IMR-90 (cell line): Measurements from ENCODE around the gene FLCN. TPM values are rescaled to one million over a fixed set of nuclear protein-coding genes. Genes with fewer than 3 reads are reported as not detected.
"Not testable (repeated sequence)": the region's sequence is repeated elsewhere in the genome, so short reads cannot be mapped to it uniquely, and the experiment has no call there.

Experiments used
- ATAC-seq: fragments of 200-7000 bp; cut with Tn5 transposase; 2 replicates; pipeline ENCODE4 v1.9.1; 2020; ENCODE audit warnings: low read depth, mild to moderate bottlenecking, moderate library complexity
- BruUV-seq: library from RNA; stranded (reverse); fragments of 400-500 nt; replicated peaks from 2 replicates; lab custom pipeline; 2021; lab: Mats Ljungman, UMichigan
- CTCF ChIA-PET: fragments of 300-600 bp; formaldehyde crosslinking; extraction: SDS; loops from one replicate; lab custom pipeline; 2021; ENCODE audit warnings: antibody characterized with exemption; lab: Yijun Ruan, JAX
- POLR2A ChIA-PET: fragments of 300-600 bp; sonication (Branson Sonifier 250); formaldehyde crosslinking; loops from one replicate; lab custom pipeline; 2022; ENCODE audit warnings: antibody characterized with exemption; ENCODE audit not compliant: unreplicated experiment; lab: Charles Lee
- DNase-seq: peaks from one replicate; pipeline ENCODE4 v3.0.0; 2013
- H2AFZ ChIP-seq: replicated peaks from 2 replicates; pipeline ENCODE3; 2013; ENCODE audit warnings: low read length, mild to moderate bottlenecking; ENCODE audit not compliant: poor library complexity
- H2AK5ac ChIP-seq: 2 replicates; pipeline ENCODE4 v1.6.1; 2013; ENCODE audit warnings: low read depth, low read length, inconsistent platforms
- H2AK9ac ChIP-seq: replicated peaks from 2 replicates; pipeline ENCODE3; 2013; ENCODE audit warnings: mild to moderate bottlenecking, low read depth, low read length, moderate library complexity; ENCODE audit not compliant: poor library complexity
- H2BK120ac ChIP-seq: 2 replicates; pipeline ENCODE4 v1.6.1; 2013; ENCODE audit warnings: low read depth, low read length, inconsistent platforms
- H2BK15ac ChIP-seq: 3 replicates; pipeline ENCODE4 v1.6.1; 2013; ENCODE audit warnings: low read depth, low read length, inconsistent platforms
- H2BK20ac ChIP-seq: 2 replicates; pipeline ENCODE4 v1.6.1; 2013; ENCODE audit warnings: low read depth, mild to moderate bottlenecking, inconsistent platforms, low read length, moderate library complexity
- H2BK5ac ChIP-seq: 2 replicates; pipeline ENCODE4 v1.6.1; 2013; ENCODE audit warnings: mild to moderate bottlenecking, low read depth, low read length, inconsistent platforms; ENCODE audit not compliant: poor library complexity, severe bottlenecking
- H3K14ac ChIP-seq: replicated peaks from 2 replicates; pipeline ENCODE4 v1.6.1; 2013; ENCODE audit warnings: low read depth, low read length, inconsistent platforms
- H3K18ac ChIP-seq: 2 replicates; pipeline ENCODE4 v1.6.1; 2013; ENCODE audit warnings: low read depth, low read length, control low read depth
- H3K23ac ChIP-seq: 2 replicates; pipeline ENCODE4 v1.6.1; 2013; ENCODE audit warnings: low read depth, low read length, inconsistent platforms
- H3K27ac ChIP-seq: 2 replicates; pipeline ENCODE4 v1.5.1; 2013; ENCODE audit warnings: mild to moderate bottlenecking, control low read depth, low read length; ENCODE audit not compliant: insufficient read depth
- H3K27me3 ChIP-seq: 2 replicates; pipeline ENCODE4 v1.6.1; 2013; ENCODE audit warnings: low read length; ENCODE audit not compliant: control insufficient read depth, insufficient read depth
- H3K36me3 ChIP-seq: 2 replicates; pipeline ENCODE4 v1.6.1; 2013; ENCODE audit warnings: low read length, mixed read lengths; ENCODE audit not compliant: control insufficient read depth, insufficient read depth
- H3K4ac ChIP-seq: 2 replicates; pipeline ENCODE4 v1.6.1; 2013; ENCODE audit warnings: low read depth, low read length, inconsistent platforms
- H3K4me1 ChIP-seq: 2 replicates; pipeline ENCODE4 v1.6.1; 2013; ENCODE audit warnings: low read length, mixed read lengths; ENCODE audit not compliant: control insufficient read depth, insufficient read depth
- H3K4me2 ChIP-seq: 2 replicates; pipeline ENCODE4 v1.6.1; 2013; ENCODE audit warnings: low read depth, mild to moderate bottlenecking, control low read depth, low read length, moderate library complexity
- H3K4me3 ChIP-seq: 2 replicates; pipeline ENCODE4 v1.5.1; 2013; ENCODE audit warnings: low read depth, mild to moderate bottlenecking, control low read depth, low read length, moderate library complexity; ENCODE audit not compliant: insufficient read depth
- H3K56ac ChIP-seq: 2 replicates; pipeline ENCODE4 v1.6.1; 2013; ENCODE audit warnings: low read length, inconsistent platforms; ENCODE audit not compliant: insufficient read depth; ENCODE audit errors: extremely low read depth
- H3K79me1 ChIP-seq, 2 experiments: 2 replicates each; pipeline ENCODE4 v1.6.1; 2013; ENCODE audit warnings: low read length in 2 of 2, inconsistent platforms in 1 of 2, low read depth in 1 of 2
- H3K9ac ChIP-seq: 2 replicates; pipeline ENCODE4 v1.6.1; 2013; ENCODE audit warnings: low read depth, low read length, control low read depth
- H3K9me1 ChIP-seq: 2 replicates; pipeline ENCODE4 v1.6.1; 2013; ENCODE audit warnings: low read length, inconsistent platforms; ENCODE audit not compliant: insufficient read depth
- H3K9me3 ChIP-seq: 2 replicates; pipeline ENCODE4 v1.6.1; 2013; ENCODE audit warnings: low read length; ENCODE audit not compliant: control insufficient read depth, insufficient read depth
- H4K20me1 ChIP-seq: 2 replicates; pipeline ENCODE4 v1.6.1; 2013; ENCODE audit warnings: low read length, inconsistent platforms; ENCODE audit not compliant: insufficient read depth
- H4K5ac ChIP-seq: 2 replicates; pipeline ENCODE4 v1.6.1; 2013; ENCODE audit warnings: mild to moderate bottlenecking, low read depth, low read length, control low read depth
- H4K8ac ChIP-seq, 2 experiments: 2 replicates each; pipeline ENCODE4 v1.6.1; 2013; ENCODE audit warnings: low read depth in 2 of 2, low read length in 2 of 2, control low read depth in 1 of 2, inconsistent platforms in 1 of 2
- H4K91ac ChIP-seq: 2 replicates; pipeline ENCODE4 v1.6.1; 2013; ENCODE audit warnings: low read depth, low read length, inconsistent platforms; ENCODE audit not compliant: insufficient read depth
- WGBS, 2 experiments: methylation state at CpG; one replicate each; pipeline versions ENCODE4 v1.1.5 to v1.1.7; 2013; ENCODE audit warnings: missing lambda C conversion rate in 2 of 2; ENCODE audit not compliant: insufficient read length in 1 of 2; ENCODE audit errors: extremely low coverage in 2 of 2; 5-methylcytosine and 5-hydroxymethylcytosine counted together
- dilution Hi-C: fragments of 300-500 bp; cut with HindIII; formaldehyde crosslinking; loops from one replicate; pipeline ENCODE4 v1.14.3; 2018; ENCODE audit warnings: low sequenced_read_pairs; ENCODE audit not compliant: unreplicated experiment
- in situ Hi-C: fragments of 300-500 bp; cut with MboI; formaldehyde crosslinking; loops from 3 replicates; pipeline ENCODE4 v1.14.3; 2019; ENCODE audit warnings: low sequenced_read_pairs, inconsistent platforms, mixed read lengths
- intact Hi-C: fragments of 100-400 bp; cut with micrococcal nuclease; formaldehyde crosslinking; loops from 2 replicates; pipeline ENCODE4 v1.10.0; 2022
- polyA plus RNA-seq, 3 experiments: library from polyadenylated mRNA; depleted of rRNA; stranded (reverse); fragments of >200 nt; gene quantifications; 2 replicates each; pipeline ENCODE4 v1.2.3, GENCODE V29; 2012; ENCODE audit warnings: low replicate concordance in 1 of 3
- total RNA-seq: library from RNA; depleted of rRNA; stranded (reverse); fragments of >200 nt; gene quantifications from 2 replicates; pipeline ENCODE4 v1.2.3, GENCODE V29; 2012

The FLCN gene
- total and polyA plus RNA-seq, 2 of the 4 experiments (the other 2 are of a cell fraction), result 16.8 to 24.8 TPM

DNA sequence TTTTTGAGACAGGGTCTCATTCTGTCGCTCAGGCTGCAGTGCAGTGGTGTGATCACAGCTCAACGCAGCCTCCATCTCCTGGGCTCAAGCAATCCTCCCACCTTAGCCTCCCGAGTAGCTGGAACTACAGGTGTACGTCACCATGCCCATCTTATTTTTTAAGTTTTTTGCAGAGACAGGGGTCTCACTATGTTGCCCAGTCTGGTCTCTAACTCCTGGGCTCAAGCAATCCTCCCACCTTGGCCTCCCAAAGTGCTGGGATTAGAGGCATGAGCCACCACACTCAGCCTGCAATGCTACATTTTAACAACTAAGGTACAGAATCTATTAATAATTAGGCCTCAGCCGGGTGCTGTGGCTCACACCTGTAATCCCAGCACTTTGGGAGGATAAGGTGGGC lies 40.5 kb upstream of the FLCN start:
- POLR2A ChIA-PET, H3K14ac ChIP-seq, H3K4ac ChIP-seq, dilution Hi-C loops, H3K27me3 ChIP-seq, H2BK20ac ChIP-seq, H3K4me1 ChIP-seq, H3K18ac ChIP-seq, H2BK120ac ChIP-seq, H4K91ac ChIP-seq, H2BK5ac ChIP-seq, ATAC-seq, H3K4me2 ChIP-seq, H3K4me3 ChIP-seq, H2AFZ ChIP-seq, H4K8ac ChIP-seq, intact Hi-C loops, H3K56ac ChIP-seq, H4K5ac ChIP-seq, H3K27ac ChIP-seq, H3K23ac ChIP-seq, H2BK15ac ChIP-seq, H2AK9ac ChIP-seq, BruUV-seq, H3K9me3 ChIP-seq, DNase-seq, H3K9ac ChIP-seq, CTCF ChIA-PET, H3K9me1 ChIP-seq, H2AK5ac ChIP-seq, in situ Hi-C loops: not testable (repeated sequence)
- peaks cover 17 to 53% of the 10 kb centered on the region in 2 experiments for H3K79me1 ChIP-seq
- peaks cover 18% of the 10 kb centered on the region for H3K36me3 ChIP-seq
- peaks cover 32% of the 10 kb centered on the region; the same call in 1 of the 2 replicates for H4K20me1 ChIP-seq
- WGBS, 2 experiments, result 100% methylated on average over 3 of the region's 5 CpGs; no CpG with 5 or more reads in 1 of the 2 experiments
